ENCODE measurements around the gene SGMS1.

GRCh38 chr10:50286517-50286916, 337.2 kb downstream of the SGMS1 start:
- TF ChIP-seq CTCF (IDR thresholded peaks at IDR 0.05): no peak
- no peak for TF ChIP-seq POLR2A (IDR thresholded peaks at IDR 0.05)
- TF ChIP-seq POLR2AphosphoS5 (IDR thresholded peaks at IDR 0.05): no peak

Measured in prostate gland (tissue), 2 donors.